ENCODE results near the gene ELMO1.

The ELMO1 gene

GRCh38 chr7:37007268-37007667 is 441.4 kb downstream of the ELMO1 start:
- Histone ChIP-seq H3K36me3 (ENCODE audit: insufficient read depth, low read length) (peaks cover 25% of the 10 kb centered on the region), H3K9me3 (ENCODE audit: insufficient read depth, low read length, severe bottlenecking) (peaks cover 1% of the 10 kb centered on the region), H3K9ac (ENCODE audit: low read depth, low read length) (no peak overlapping the region), H3K79me2 (ENCODE audit: insufficient read depth, low read length) (no peaks in the 10 kb centered on the region), H3K4me1 (ENCODE audit: insufficient read depth, low read length) (no peaks in the 10 kb centered on the region), H2AFZ (ENCODE audit: low read depth, low read length) (no peak overlapping the region), H3K27ac (ENCODE audit: low read length) (no peak overlapping the region), H4K20me1 (ENCODE audit: insufficient read depth, low read length) (no peaks in the 10 kb centered on the region), H3K4me3 (ENCODE audit: low read depth in 1 of 2, low read length in 2 of 2) (no peak overlapping the region), H3K4me2 (ENCODE audit: insufficient read depth, low read length) (no peak overlapping the region), H3K27me3 (ENCODE audit: insufficient read depth, low read length, poor library complexity) (no peaks in the 10 kb centered on the region)
- ATAC-seq (ENCODE audit: insufficient read depth, low read depth) (no peak), DNase-seq (no peak)
- no peak for TF ChIP-seq CTCF (IDR thresholded peaks at IDR 0.05; ENCODE audit: borderline replicate concordance, extremely low read depth, low read length, poor library complexity, severe bottlenecking)
- no peak for TF ChIP-seq EZH2 (IDR thresholded peaks at IDR 0.05; ENCODE audit: borderline replicate concordance, low read depth, low read length, severe bottlenecking)

- no peak overlapping the region for H3K27ac ChIP-seq (ENCODE audit: low read length)
- TF ChIP-seq EZH2 (IDR thresholded peaks at IDR 0.05; ENCODE audit: borderline replicate concordance, low read depth, low read length, severe bottlenecking) (no peak), CTCF (IDR thresholded peaks at IDR 0.05; ENCODE audit: borderline replicate concordance, extremely low read depth, low read length, poor library complexity, severe bottlenecking) (no peak)
- no peaks in the 10 kb centered on the region for H3K4me1 ChIP-seq (ENCODE audit: insufficient read depth, low read length)
- DNase-seq (no peak), ATAC-seq (ENCODE audit: insufficient read depth, low read depth) (no peak)
- peaks cover 22% of the 10 kb centered on the region for H3K36me3 ChIP-seq (ENCODE audit: insufficient read depth, low read length)
- H3K9ac ChIP-seq (ENCODE audit: low read depth, low read length), result no peak overlapping the region
- H3K9me3 ChIP-seq (ENCODE audit: insufficient read depth, low read length, severe bottlenecking), result peaks cover 3% of the 10 kb centered on the region
- H3K4me2 ChIP-seq (ENCODE audit: insufficient read depth, low read length), result no peak overlapping the region
- no peak overlapping the region for H2AFZ ChIP-seq (ENCODE audit: low read depth, low read length)
- no peaks in the 10 kb centered on the region for H4K20me1 ChIP-seq (ENCODE audit: insufficient read depth, low read length)
- H3K4me3 ChIP-seq (ENCODE audit: low read depth in 1 of 2, low read length in 2 of 2), result no peak overlapping the region
- no peaks in the 10 kb centered on the region for H3K27me3 ChIP-seq (ENCODE audit: insufficient read depth, low read length, poor library complexity)
- H3K79me2 ChIP-seq (ENCODE audit: insufficient read depth, low read length), result no peaks in the 10 kb centered on the region
Observed at GRCh38 chr7:37006764-37007163, 441.9 kb downstream of the ELMO1 start.

- Histone ChIP-seq H3K4me1 (ENCODE audit: insufficient read depth, low read length) (no peaks in the 10 kb centered on the region), H3K79me2 (ENCODE audit: insufficient read depth, low read length) (no peaks in the 10 kb centered on the region), H3K4me2 (ENCODE audit: insufficient read depth, low read length) (no peak overlapping the region), H3K36me3 (ENCODE audit: insufficient read depth, low read length) (peaks cover 7% of the 10 kb centered on the region; the same call in 1 of the 2 replicates), H3K27ac (ENCODE audit: low read length) (no peak overlapping the region), H2AFZ (ENCODE audit: low read depth, low read length) (no peak overlapping the region), H3K4me3 (ENCODE audit: low read depth in 1 of 2, low read length in 2 of 2) (no peak overlapping the region), H3K27me3 (ENCODE audit: insufficient read depth, low read length, poor library complexity) (no peaks in the 10 kb centered on the region), H3K9me3 (ENCODE audit: insufficient read depth, low read length, severe bottlenecking) (peaks cover 3% of the 10 kb centered on the region), H4K20me1 (ENCODE audit: insufficient read depth, low read length) (no peaks in the 10 kb centered on the region), H3K9ac (ENCODE audit: low read depth, low read length) (no peak overlapping the region)
- no peak for ATAC-seq (ENCODE audit: insufficient read depth, low read depth)
- no peak for DNase-seq
- TF ChIP-seq CTCF (IDR thresholded peaks at IDR 0.05; ENCODE audit: borderline replicate concordance, extremely low read depth, low read length, poor library complexity, severe bottlenecking) (no peak), EZH2 (IDR thresholded peaks at IDR 0.05; ENCODE audit: borderline replicate concordance, low read depth, low read length, severe bottlenecking) (no peak)
Observed at GRCh38 chr7:37000511-37000910, 448.2 kb downstream of the ELMO1 start.

All from DND-41 (cell line).